T-cell (primary cell): ENCODE data around the gene TNRC6A. TPM values are rescaled to one million over a fixed set of nuclear protein-coding genes. Genes with fewer than 3 reads are reported as not detected.

Source experiments
- ATAC-seq, 4 experiments: fragments of 200-7000 bp in 3 of 4; fragments of 150-1000 bp in 1 of 4; cut with Tn5 transposase; replicated peaks in 1 of 4; 1 replicate in 3 of 4; 2 replicates in 1 of 4; pipeline ENCODE4 v1.10.0; 2021; ENCODE audit warnings: moderate library complexity in 3 of 4, mild to moderate bottlenecking in 2 of 4, moderate number of reproducible peaks in 1 of 4
- CTCF ChIA-PET, 2 donors: fragments of 300-600 bp; sonication (Branson Sonifier 250); formaldehyde crosslinking; loops; one replicate each; lab custom pipeline; 2022; ENCODE audit warnings: antibody characterized with exemption in 2 of 2; lab: Charles Lee
- POLR2A ChIA-PET, 2 donors: fragments of 300-600 bp; sonication (Branson Sonifier 250); formaldehyde crosslinking; loops; one replicate each; lab custom pipeline; 2022; ENCODE audit warnings: antibody characterized with exemption in 2 of 2; lab: Charles Lee
- DNase-seq, 35 experiments: peaks; one replicate each; pipeline versions ENCODE4 v3.0.0 to v3.0.0-alpha.2; 2013 to 2023
- H3K27ac ChIP-seq: one replicate; pipeline ENCODE4 v1.5.1; 2013; ENCODE audit warnings: low read length
- H3K27me3 ChIP-seq, 2 experiments: replicated peaks in 1 of 2; 1 replicate in 1 of 2; 2 replicates in 1 of 2; pipeline versions ENCODE4 v1.6.1 to v1.7.0; 2013; ENCODE audit warnings: low read length in 1 of 2, mixed read lengths in 1 of 2; ENCODE audit not compliant: control insufficient read depth in 2 of 2, insufficient read depth in 2 of 2; ENCODE audit errors: extremely low read depth in 1 of 2
- H3K36me3 ChIP-seq, 2 donors: 1 replicate in 1 of 2; 2 replicates in 1 of 2; pipeline versions ENCODE4 v1.6.1 to v1.7.0; 2013; ENCODE audit warnings: low read length in 1 of 2; ENCODE audit not compliant: control insufficient read depth in 2 of 2, insufficient read depth in 1 of 2; ENCODE audit errors: extremely low read depth in 1 of 2
- H3K4me1 ChIP-seq, 2 experiments: 1 replicate in 1 of 2; 2 replicates in 1 of 2; pipeline versions ENCODE4 v1.6.1 to v1.7.0; 2013; ENCODE audit warnings: low read length in 2 of 2, mixed read lengths in 1 of 2; ENCODE audit not compliant: insufficient read depth in 2 of 2, control insufficient read depth in 1 of 2; ENCODE audit errors: extremely low read depth in 1 of 2
- H3K4me3 ChIP-seq, 2 donors: 1 replicate in 1 of 2; 2 replicates in 1 of 2; pipeline versions ENCODE4 v1.5.1 to v1.7.0; 2013; ENCODE audit warnings: mild to moderate bottlenecking in 2 of 2, low read length in 1 of 2, moderate library complexity in 1 of 2; ENCODE audit not compliant: control insufficient read depth in 1 of 2; ENCODE audit errors: extremely low read depth in 1 of 2
- H3K9me3 ChIP-seq: 2 replicates; pipeline ENCODE4 v1.7.0; 2013
- H3K27ac Mint-ChIP-seq, 2 donors: one replicate each; pipeline ENCODE4 v1.8.0; 2020 to 2021; ENCODE audit warnings: mild to moderate bottlenecking in 2 of 2, mixed read lengths in 2 of 2
- H3K27me3 Mint-ChIP-seq, 2 donors: one replicate each; pipeline ENCODE4 v1.8.0; 2021 to 2022; ENCODE audit warnings: mixed read lengths in 2 of 2
- H3K36me3 Mint-ChIP-seq: one replicate; pipeline ENCODE4 v1.8.0; 2021; ENCODE audit warnings: mixed read lengths
- H3K4me1 Mint-ChIP-seq, 3 donors: one replicate each; pipeline ENCODE4 v1.8.0; 2020 to 2022; ENCODE audit warnings: mixed read lengths in 3 of 3, mild to moderate bottlenecking in 1 of 3
- H3K4me3 Mint-ChIP-seq, 3 donors: one replicate each; pipeline ENCODE4 v1.8.0; 2020 to 2022; ENCODE audit warnings: mild to moderate bottlenecking in 3 of 3, mixed read lengths in 3 of 3, moderate library complexity in 3 of 3
- H3K9me3 Mint-ChIP-seq, 3 donors: one replicate each; pipeline ENCODE4 v1.8.0; 2020 to 2022; ENCODE audit warnings: mixed read lengths in 3 of 3
- WGBS: methylation state at CpG from one replicate; pipeline ENCODE4 v1.1.5; 2013; ENCODE audit warnings: missing lambda C conversion rate; ENCODE audit not compliant: insufficient coverage; 5-methylcytosine and 5-hydroxymethylcytosine counted together
- total RNA-seq, 35 experiments: library from RNA in 6 of 35; stranded (reverse) in 6 of 35; fragments of 120-200 nt in 1 of 35; gene quantifications; one replicate each; pipeline versions ENCODE4 v1.2.1 to v1.2.4 and lab custom pipeline; 2013 to 2026

The TNRC6A gene
- total RNA-seq (10 to 100 TPM; 74.7 to 79.4 (median 77.9) TPM), total RNA-seq (lab: John Stamatoyannopoulos, UW) (89.2 to 205 (median 133) reads per million in 29 experiments)
- total RNA-seq (2013), result 45.9 TPM

- Mint-ChIP-seq H3K36me3 (peaks cover 26% of the 10 kb centered on the region), H3K9me3 (no peaks in the 10 kb centered on the region), H3K4me3 (peak within 1 kb of the TSS; percentile 91 to 97 (median 95)), H3K4me1 (peaks cover 43 to 54% (median 52%) of the 10 kb centered on the region in 3 donors), H3K27ac (peak within 1 kb of the TSS; percentile 96 to 97), H3K27me3 (no peaks in the 10 kb centered on the region)
- WGBS, result under 1% methylated on average over 73 of the region's 78 CpGs
- Histone ChIP-seq H3K27me3 (no peaks in the 10 kb centered on the region), H3K9me3 (no peaks in the 10 kb centered on the region), H3K36me3 (peaks cover 0 to 5% of the 10 kb centered on the region in 2 donors), H3K4me3 (peak within 1 kb of the TSS; percentile 81 to 90), H3K4me1 (peaks cover 12 to 17% of the 10 kb centered on the region in 2 experiments), H3K27ac (peak within 1 kb of the TSS; percentile 98)
- DNase-seq (peak; percentile 43 to 86 (median 64)), ATAC-seq (peak; percentile 75 to 85 (median 78))
- ChIA-PET POLR2A (interaction anchor here (0.7 kb wide), 2 partner anchors 46 to 65 kb away, joined by 4 to 11 read pairs; no protein-coding TSS in a partner anchor), CTCF (interaction anchor here in 1 of 2 donors (0.5 to 1.6 kb wide), 2 partner anchors 11 to 27 kb away, joined by 3 to 4 read pairs; no protein-coding TSS in a partner anchor)
Measured at GRCh38 chr16:24729243-24729950, at the start of gene TNRC6A. Gene TNRC6A, plus strand, starts transcription at chr16:24729651. Its CDS starts 191 bp downstream, at chr16:24729842.

GRCh38 chr16:24681793-24682192 lies 47.7 kb upstream of the TNRC6A start:
- POLR2A ChIA-PET, result no interaction called here
- Mint-ChIP-seq H3K36me3 (no peaks in the 10 kb centered on the region), H3K27me3 (peaks cover 7 to 12% of the 10 kb centered on the region in 2 donors), H3K4me1 (peaks cover 2 to 5% (median 3%) of the 10 kb centered on the region in 3 donors), H3K9me3 (no peaks in the 10 kb centered on the region), H3K4me3 (no peak overlapping the region), H3K27ac (no peak overlapping the region)
- Histone ChIP-seq H3K27me3 (peaks cover 0 to 8% of the 10 kb centered on the region in 2 experiments), H3K4me3 (no peak overlapping the region), H3K4me1 (no peaks in the 10 kb centered on the region), H3K27ac (no peak overlapping the region), H3K36me3 (no peaks in the 10 kb centered on the region), H3K9me3 (no peaks in the 10 kb centered on the region)
- DNase-seq, result no peak
- no peak for ATAC-seq
- CTCF ChIA-PET, result interaction anchor here (0.5 to 0.7 kb wide), 4 partner anchors 18 to 921 kb away, joined by 3 to 5 read pairs (median 4); no protein-coding TSS in a partner anchor
- 100% methylated on average over 2 of the region's 6 CpGs for WGBS

- Mint-ChIP-seq H3K27me3 (peaks cover 5 to 10% of the 10 kb centered on the region in 2 donors), H3K9me3 (no peaks in the 10 kb centered on the region), H3K4me3 (no peak overlapping the region), H3K4me1 (peaks cover 2 to 5% (median 3%) of the 10 kb centered on the region in 3 donors), H3K36me3 (no peaks in the 10 kb centered on the region), H3K27ac (no peak overlapping the region)
- ChIA-PET POLR2A (interaction anchor here in 1 of 2 donors (0.5 kb wide), 1 partner anchor 47 kb away, joined by 11 read pairs; no protein-coding TSS in a partner anchor), CTCF (no interaction called here)
- Histone ChIP-seq H3K36me3 (no peaks in the 10 kb centered on the region), H3K27me3 (peaks cover 0 to 6% of the 10 kb centered on the region in 2 experiments), H3K4me3 (no peak overlapping the region), H3K27ac (no peak overlapping the region), H3K9me3 (no peaks in the 10 kb centered on the region), H3K4me1 (no peaks in the 10 kb centered on the region)
- no peak for DNase-seq
- 89% methylated on average over 3 of the region's 4 CpGs for WGBS
- ATAC-seq, result no peak
Measured at GRCh38 chr16:24683250-24683649, 46.2 kb upstream of the TNRC6A start.

- no peaks in the 10 kb centered on the region for H3K36me3 ChIP-seq
- ChIA-PET POLR2A (interaction anchor here in 1 of 2 donors (0.5 kb wide), 1 partner anchor 46 kb away, joined by 11 read pairs; no protein-coding TSS in a partner anchor), CTCF (no interaction called here)
- no peak overlapping the region for H3K4me3 Mint-ChIP-seq
- H3K27me3 Mint-ChIP-seq, result peaks cover 4 to 8% of the 10 kb centered on the region in 2 donors
- WGBS, result no CpG with 5 or more reads among the region's 5 CpGs
- H3K9me3 ChIP-seq, result no peaks in the 10 kb centered on the region
- no peak overlapping the region for H3K27ac Mint-ChIP-seq
- ATAC-seq, result no peak
- H3K9me3 Mint-ChIP-seq, result no peaks in the 10 kb centered on the region
- H3K4me1 ChIP-seq, result no peaks in the 10 kb centered on the region
- no peak overlapping the region for H3K27ac ChIP-seq
- H3K27me3 ChIP-seq, result peaks cover 0 to 6% of the 10 kb centered on the region in 2 experiments
- H3K4me1 Mint-ChIP-seq, result peaks cover 2 to 5% (median 3%) of the 10 kb centered on the region in 3 donors
- DNase-seq, result no peak
- H3K36me3 Mint-ChIP-seq, result no peaks in the 10 kb centered on the region
- H3K4me3 ChIP-seq, result no peak overlapping the region
Measured at GRCh38 chr16:24683847-24684493, 45.5 kb upstream of the TNRC6A start.

GRCh38 chr16:24685539-24686432 lies 43.7 kb upstream of the TNRC6A start:
- Histone ChIP-seq H3K27ac (no peak overlapping the region), H3K27me3 (peaks cover 0 to 6% of the 10 kb centered on the region in 2 experiments), H3K4me1 (no peaks in the 10 kb centered on the region), H3K36me3 (no peaks in the 10 kb centered on the region), H3K4me3 (no peak overlapping the region), H3K9me3 (no peaks in the 10 kb centered on the region)
- H3K9me3 Mint-ChIP-seq, result no peaks in the 10 kb centered on the region
- H3K36me3 Mint-ChIP-seq, result no peaks in the 10 kb centered on the region
- CTCF ChIA-PET, result no interaction called here
- DNase-seq (no peak), ATAC-seq (no peak)
- POLR2A ChIA-PET, result no interaction called here
- 38% methylated on average over 12 of the region's 15 CpGs for whole genome bisulfite sequencing
- H3K27me3 Mint-ChIP-seq, result peaks cover 6 to 10% of the 10 kb centered on the region in 2 donors
- no peak overlapping the region for H3K27ac Mint-ChIP-seq
- H3K4me1 Mint-ChIP-seq, result peaks cover 2 to 5% (median 3%) of the 10 kb centered on the region in 3 donors
- H3K4me3 Mint-ChIP-seq, result no peak overlapping the region
